Ishikawa (cell line): ENCODE data around the gene DEPDC1B.

Experiments used
- CEBPB ChIP-seq: IDR thresholded peaks from 2 replicates; pipeline ENCODE4 v1.6.1; 2012
- CREB1 ChIP-seq: IDR thresholded peaks from 2 replicates; pipeline ENCODE4 v1.6.1; 2012; ENCODE audit warnings: low read depth
- EGR1 ChIP-seq: IDR thresholded peaks from 2 replicates; pipeline ENCODE4 v1.6.1; 2012
- EP300 ChIP-seq: IDR thresholded peaks from 2 replicates; pipeline ENCODE4 v1.6.1; 2012; ENCODE audit warnings: borderline replicate concordance
- FOXM1 ChIP-seq: IDR thresholded peaks from 2 replicates; pipeline ENCODE4 v1.6.1; 2012; ENCODE audit warnings: low read depth, borderline replicate concordance
- NFIC ChIP-seq: IDR thresholded peaks from 2 replicates; pipeline ENCODE4 v1.6.1; 2012
- RAD21 ChIP-seq: IDR thresholded peaks from 2 replicates; pipeline ENCODE4 v1.6.1; 2012; ENCODE audit warnings: low read depth
- TAF1 ChIP-seq: IDR thresholded peaks from 2 replicates; pipeline ENCODE4 v1.6.1; 2012; ENCODE audit warnings: low read depth, mild to moderate bottlenecking
- TCF12 ChIP-seq: IDR thresholded peaks from 2 replicates; pipeline ENCODE4 v1.6.1; 2012; ENCODE audit warnings: low read depth
- TEAD4 ChIP-seq: IDR thresholded peaks from 2 replicates; pipeline ENCODE4 v1.6.1; 2012
- YY1 ChIP-seq: IDR thresholded peaks from 2 replicates; pipeline ENCODE4 v1.6.1; 2012; ENCODE audit warnings: low read depth
- ZBTB7A ChIP-seq: IDR thresholded peaks from 2 replicates; pipeline ENCODE4 v1.6.1; 2012; ENCODE audit warnings: low read depth
- TF ChIP-seq, protein P1 (sequence below): IDR thresholded peaks from 2 replicates; pipeline ENCODE4 v1.6.1; 2012
- TF ChIP-seq, protein P2 (sequence below): IDR thresholded peaks from 2 replicates; pipeline ENCODE4 v1.6.1; 2012; ENCODE audit warnings: low read depth, mild to moderate bottlenecking
- TF ChIP-seq, protein P3 (sequence below): IDR thresholded peaks from 2 replicates; pipeline ENCODE4 v1.6.1; 2012

The DEPDC1B gene

DNA sequence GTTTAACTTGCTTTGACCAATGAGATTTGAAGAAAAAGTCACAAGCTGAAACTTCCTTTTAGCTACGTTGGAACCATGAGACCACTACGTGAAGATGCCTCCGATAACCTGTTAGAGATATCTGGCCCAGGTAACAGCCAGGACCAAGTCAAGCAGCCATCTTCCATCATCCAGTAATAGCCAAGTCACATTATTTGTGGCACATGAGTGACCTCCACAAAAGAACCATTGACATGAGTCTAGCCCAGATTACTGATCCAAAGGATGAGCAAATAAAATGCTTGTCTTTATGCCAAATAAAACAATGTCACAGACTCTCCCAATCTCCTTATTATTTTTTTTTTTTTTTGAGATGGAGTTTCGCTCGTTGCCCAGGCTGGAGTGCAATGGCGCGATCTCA, 1.6 kb downstream of the DEPDC1B start:
- TF ChIP-seq CREB1 (no peak), TCF12 (no peak), CEBPB (no peak), TEAD4 (no peak), NFIC (no peak), TAF1 (no peak), RAD21 (no peak), EGR1 (no peak), EP300 (no peak), YY1 (no peak), FOXM1 (no peak), ZBTB7A (no peak)
- TF ChIP-seq, protein P1, sequence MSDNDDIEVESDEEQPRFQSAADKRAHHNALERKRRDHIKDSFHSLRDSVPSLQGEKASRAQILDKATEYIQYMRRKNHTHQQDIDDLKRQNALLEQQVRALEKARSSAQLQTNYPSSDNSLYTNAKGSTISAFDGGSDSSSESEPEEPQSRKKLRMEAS = no peak
- TF ChIP-seq, protein P2, sequence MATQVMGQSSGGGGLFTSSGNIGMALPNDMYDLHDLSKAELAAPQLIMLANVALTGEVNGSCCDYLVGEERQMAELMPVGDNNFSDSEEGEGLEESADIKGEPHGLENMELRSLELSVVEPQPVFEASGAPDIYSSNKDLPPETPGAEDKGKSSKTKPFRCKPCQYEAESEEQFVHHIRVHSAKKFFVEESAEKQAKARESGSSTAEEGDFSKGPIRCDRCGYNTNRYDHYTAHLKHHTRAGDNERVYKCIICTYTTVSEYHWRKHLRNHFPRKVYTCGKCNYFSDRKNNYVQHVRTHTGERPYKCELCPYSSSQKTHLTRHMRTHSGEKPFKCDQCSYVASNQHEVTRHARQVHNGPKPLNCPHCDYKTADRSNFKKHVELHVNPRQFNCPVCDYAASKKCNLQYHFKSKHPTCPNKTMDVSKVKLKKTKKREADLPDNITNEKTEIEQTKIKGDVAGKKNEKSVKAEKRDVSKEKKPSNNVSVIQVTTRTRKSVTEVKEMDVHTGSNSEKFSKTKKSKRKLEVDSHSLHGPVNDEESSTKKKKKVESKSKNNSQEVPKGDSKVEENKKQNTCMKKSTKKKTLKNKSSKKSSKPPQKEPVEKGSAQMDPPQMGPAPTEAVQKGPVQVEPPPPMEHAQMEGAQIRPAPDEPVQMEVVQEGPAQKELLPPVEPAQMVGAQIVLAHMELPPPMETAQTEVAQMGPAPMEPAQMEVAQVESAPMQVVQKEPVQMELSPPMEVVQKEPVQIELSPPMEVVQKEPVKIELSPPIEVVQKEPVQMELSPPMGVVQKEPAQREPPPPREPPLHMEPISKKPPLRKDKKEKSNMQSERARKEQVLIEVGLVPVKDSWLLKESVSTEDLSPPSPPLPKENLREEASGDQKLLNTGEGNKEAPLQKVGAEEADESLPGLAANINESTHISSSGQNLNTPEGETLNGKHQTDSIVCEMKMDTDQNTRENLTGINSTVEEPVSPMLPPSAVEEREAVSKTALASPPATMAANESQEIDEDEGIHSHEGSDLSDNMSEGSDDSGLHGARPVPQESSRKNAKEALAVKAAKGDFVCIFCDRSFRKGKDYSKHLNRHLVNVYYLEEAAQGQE = no peak
- TF ChIP-seq, protein P3, sequence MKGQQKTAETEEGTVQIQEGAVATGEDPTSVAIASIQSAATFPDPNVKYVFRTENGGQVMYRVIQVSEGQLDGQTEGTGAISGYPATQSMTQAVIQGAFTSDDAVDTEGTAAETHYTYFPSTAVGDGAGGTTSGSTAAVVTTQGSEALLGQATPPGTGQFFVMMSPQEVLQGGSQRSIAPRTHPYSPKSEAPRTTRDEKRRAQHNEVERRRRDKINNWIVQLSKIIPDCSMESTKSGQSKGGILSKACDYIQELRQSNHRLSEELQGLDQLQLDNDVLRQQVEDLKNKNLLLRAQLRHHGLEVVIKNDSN = no peak

DNA sequence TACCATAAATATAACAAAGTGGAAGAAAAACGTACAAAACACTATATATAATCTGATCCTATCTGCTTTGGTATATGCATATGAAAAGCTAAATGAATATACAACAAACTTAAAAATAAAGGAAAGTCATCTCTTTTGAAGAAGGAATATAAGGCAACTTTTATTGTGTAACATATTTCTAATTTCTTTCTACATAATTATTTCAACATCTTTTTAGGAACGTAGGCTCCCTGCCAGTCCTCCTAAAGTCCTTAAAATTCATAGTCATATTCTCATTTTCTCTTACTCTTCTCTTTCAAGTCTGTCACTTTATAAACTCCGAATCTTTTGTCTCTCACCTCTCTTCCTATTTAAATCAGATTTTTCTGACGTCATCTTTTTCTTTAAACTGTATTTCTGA, 9.6 kb downstream of the DEPDC1B start:
- no peak for TF ChIP-seq TAF1

DNA sequence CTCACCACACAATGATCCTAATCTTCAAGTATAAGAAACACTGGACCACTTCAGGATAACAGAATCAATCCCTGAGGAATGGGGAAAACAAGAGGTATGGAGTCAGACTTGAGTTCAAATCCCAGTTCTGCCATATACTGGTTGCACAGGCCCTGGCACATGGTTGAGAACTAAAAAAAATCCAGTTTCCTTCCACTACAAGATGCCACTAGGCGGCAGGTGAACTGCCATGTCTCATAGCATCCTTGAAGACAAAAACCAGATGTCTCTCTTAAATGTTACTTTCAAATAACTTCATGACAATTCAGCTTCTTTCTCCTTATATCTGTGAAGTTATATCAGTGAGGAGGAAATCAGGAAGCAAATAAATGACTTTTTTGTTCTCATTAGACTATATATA, 11.0 kb downstream of the DEPDC1B start:
- TF ChIP-seq TAF1 = no peak
- TF ChIP-seq, protein P1 = no peak
- TF ChIP-seq, protein P2 = no peak
- no peak for TF ChIP-seq ZBTB7A
- no peak for TF ChIP-seq RAD21
- TF ChIP-seq CEBPB = no peak
- no peak for TF ChIP-seq CREB1
- TF ChIP-seq, protein P3 = no peak
- TF ChIP-seq EP300 = no peak
- no peak for TF ChIP-seq TEAD4
- TF ChIP-seq TCF12 = no peak

DNA sequence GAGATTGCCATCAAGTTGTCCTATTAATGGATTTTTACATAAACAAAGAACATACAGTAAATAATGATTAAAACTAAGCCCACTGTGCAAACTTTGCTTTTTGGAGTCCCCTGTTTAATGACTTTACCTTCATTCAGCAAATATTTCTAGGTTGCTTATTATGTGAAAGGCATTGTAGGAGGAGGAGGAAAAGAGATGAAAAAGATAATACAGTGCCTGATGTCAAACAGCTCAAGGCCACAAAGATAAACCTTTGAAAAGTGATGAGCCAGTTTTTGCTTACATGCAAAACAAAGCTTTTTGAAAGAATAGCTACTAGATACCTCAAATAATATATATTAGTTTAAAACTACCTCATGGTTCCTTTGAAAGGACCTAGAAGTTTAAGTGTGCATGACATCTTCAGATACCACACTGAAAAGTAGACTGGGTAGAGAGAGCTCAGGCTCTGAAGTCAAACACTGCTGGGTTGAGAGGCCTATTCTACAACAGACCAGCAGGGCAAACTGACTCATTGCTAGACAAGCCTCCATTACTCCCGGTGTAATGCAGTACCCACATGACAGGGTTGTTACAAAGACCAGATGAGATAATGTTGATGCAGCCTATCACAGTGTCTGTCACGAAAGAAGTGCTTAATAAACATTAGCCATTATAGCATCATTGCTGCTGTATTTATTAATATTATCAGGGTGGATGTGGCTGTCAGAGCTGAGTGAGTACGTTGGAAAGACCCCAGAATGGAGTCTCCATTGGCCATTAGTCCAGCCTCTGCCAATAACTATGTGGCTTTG, 11.8 kb downstream of the DEPDC1B start:
- no peak for TF ChIP-seq ZBTB7A
- TF ChIP-seq, protein P1 = no peak
- TF ChIP-seq RAD21 = no peak
- TF ChIP-seq, protein P2 = no peak

DNA sequence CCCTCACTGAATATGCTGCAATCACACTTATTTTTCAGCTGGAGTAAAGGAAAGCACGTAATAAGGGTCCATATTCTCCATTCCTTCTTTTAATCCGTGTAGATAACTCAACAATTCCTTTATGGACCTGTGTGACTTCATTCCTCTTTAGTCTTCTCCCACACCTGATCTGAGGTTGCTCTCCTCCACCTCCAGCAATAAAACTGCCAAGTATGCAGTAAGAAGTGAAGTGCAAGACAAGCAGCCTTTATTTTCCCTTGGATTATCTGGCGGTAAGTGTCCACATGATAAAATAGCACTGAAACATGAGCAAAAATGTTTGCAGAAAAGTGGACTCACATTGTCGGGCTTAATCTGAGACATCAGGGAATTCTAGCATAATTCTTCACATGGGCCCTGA, 13.8 kb downstream of the DEPDC1B start:
- TF ChIP-seq YY1 (no peak), TCF12 (no peak), EGR1 (no peak), CEBPB (no peak), CREB1 (no peak), FOXM1 (no peak), RAD21 (no peak), ZBTB7A (no peak), TAF1 (no peak), EP300 (no peak), TEAD4 (no peak), NFIC (no peak)
- TF ChIP-seq, protein P3 = no peak
- TF ChIP-seq, protein P1 = no peak
- TF ChIP-seq, protein P2 = no peak
